AG04449 (cell line): ENCODE data around the gene ADCY7.
"Not testable (repeated sequence)": the region's sequence is repeated elsewhere in the genome, so short reads cannot be mapped to it uniquely, and the experiment has no call there.

Experiments used
- CTCF ChIA-PET: fragments of 350-600 bp; formaldehyde crosslinking; extraction: SDS; loops from one replicate; lab custom pipeline; 2021; ENCODE audit warnings: antibody characterized with exemption; lab: Yijun Ruan, JAX
- POLR2A ChIA-PET: fragments of 400-600, 350-600 bp; formaldehyde crosslinking; extraction: SDS; loops from one replicate; lab custom pipeline; 2020; ENCODE audit warnings: antibody characterized with exemption, inconsistent platforms; lab: Yijun Ruan, JAX
- DNase-seq: peaks from one replicate; pipeline ENCODE4 v3.0.0-alpha.2; 2010; ENCODE audit warnings: low read depth, low spot score
- H3K4me3 ChIP-seq: 2 replicates; pipeline ENCODE4 v1.5.1; 2011; ENCODE audit warnings: low read depth, mild to moderate bottlenecking, control low read depth, low read length
- TF ChIP-seq, protein P1 (sequence below): IDR thresholded peaks from one replicate; pipeline ENCODE4 v1.5.1; 2011; ENCODE audit warnings: mild to moderate bottlenecking, moderate library complexity, low read length, control low read depth, inconsistent platforms; ENCODE audit not compliant: insufficient read depth; ENCODE audit errors: missing control alignments

ADCY7 gene

DNA sequence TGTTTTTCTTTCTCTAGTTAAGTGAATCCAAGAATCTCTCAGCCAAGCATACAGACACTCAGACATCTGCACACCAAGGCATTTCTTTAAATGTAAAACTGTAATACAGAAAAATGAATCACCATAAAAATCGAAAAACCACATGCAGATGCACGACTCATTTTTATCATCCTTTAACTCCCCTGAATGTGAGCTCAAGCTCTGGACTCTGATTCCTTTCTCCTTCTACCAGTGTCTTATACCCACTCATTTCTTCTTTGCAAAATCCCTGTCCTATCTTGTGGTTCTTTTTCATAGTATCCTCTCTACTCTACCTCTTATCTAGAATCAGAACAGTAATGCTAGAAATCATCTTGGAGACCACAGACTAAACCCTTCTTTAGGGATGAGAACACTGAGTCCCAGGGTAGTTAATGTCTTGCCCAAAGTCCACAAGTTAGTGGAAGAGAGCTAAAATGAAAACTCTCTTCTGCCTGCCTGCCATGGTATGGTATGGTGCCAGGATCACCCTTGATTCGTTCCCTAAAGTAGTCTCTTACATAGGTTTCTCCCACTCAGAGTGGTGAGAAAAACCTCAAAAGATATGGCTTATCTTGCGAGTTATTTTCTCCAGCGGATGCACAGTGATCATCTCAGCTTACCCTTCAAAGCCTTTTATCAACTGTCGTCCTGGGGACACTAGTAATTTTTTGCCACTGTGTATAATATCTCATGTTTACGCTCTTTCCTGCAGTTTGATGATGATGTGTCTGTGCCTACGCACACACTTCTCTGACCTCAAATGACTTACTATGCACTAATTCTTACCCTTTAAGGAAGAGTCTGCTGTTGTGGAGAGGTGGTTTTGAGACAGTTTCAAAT, 72.2 kb downstream of the ADCY7 start:
- no peak overlapping the region for H3K4me3 ChIP-seq
- TF ChIP-seq, protein P1, sequence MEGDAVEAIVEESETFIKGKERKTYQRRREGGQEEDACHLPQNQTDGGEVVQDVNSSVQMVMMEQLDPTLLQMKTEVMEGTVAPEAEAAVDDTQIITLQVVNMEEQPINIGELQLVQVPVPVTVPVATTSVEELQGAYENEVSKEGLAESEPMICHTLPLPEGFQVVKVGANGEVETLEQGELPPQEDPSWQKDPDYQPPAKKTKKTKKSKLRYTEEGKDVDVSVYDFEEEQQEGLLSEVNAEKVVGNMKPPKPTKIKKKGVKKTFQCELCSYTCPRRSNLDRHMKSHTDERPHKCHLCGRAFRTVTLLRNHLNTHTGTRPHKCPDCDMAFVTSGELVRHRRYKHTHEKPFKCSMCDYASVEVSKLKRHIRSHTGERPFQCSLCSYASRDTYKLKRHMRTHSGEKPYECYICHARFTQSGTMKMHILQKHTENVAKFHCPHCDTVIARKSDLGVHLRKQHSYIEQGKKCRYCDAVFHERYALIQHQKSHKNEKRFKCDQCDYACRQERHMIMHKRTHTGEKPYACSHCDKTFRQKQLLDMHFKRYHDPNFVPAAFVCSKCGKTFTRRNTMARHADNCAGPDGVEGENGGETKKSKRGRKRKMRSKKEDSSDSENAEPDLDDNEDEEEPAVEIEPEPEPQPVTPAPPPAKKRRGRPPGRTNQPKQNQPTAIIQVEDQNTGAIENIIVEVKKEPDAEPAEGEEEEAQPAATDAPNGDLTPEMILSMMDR = no peak
- ChIA-PET POLR2A (interaction anchor here (0.6 kb wide), 1 partner anchor 262 kb away, joined by 4 read pairs; no protein-coding TSS in a partner anchor), CTCF (interaction anchor here (0.8 to 2.2 kb wide), 6 partner anchors 9 to 330 kb away, joined by 3 to 11 read pairs (median 4); no protein-coding TSS in a partner anchor)
- no peak for DNase-seq

DNA sequence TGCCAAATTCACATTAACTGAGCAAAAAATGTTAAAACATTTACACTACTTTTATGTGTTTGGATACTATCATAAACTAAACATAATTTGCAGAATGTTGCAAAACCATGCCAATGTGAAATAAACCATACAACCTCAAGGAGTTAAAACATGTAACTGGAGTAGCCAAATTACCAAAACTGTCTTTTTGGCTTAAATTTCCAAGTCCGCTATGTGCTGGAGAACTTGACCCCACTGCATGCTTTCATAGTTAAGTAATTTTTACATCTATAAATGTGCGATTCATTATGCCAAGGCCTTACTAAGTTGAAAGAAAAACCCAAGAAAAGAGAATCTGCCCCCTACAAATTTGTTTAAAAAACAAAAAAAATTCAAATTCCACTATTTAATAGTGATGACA, 74.2 kb downstream of the ADCY7 start:
- ChIA-PET POLR2A (no interaction called here), CTCF (interaction anchor here (1.2 to 2.0 kb wide), 4 partner anchors 14 to 315 kb away, joined by 4 to 9 read pairs (median 6); partner anchors contain the start of gene CNEP1R1)
- TF ChIP-seq, protein P1 = no peak

DNA sequence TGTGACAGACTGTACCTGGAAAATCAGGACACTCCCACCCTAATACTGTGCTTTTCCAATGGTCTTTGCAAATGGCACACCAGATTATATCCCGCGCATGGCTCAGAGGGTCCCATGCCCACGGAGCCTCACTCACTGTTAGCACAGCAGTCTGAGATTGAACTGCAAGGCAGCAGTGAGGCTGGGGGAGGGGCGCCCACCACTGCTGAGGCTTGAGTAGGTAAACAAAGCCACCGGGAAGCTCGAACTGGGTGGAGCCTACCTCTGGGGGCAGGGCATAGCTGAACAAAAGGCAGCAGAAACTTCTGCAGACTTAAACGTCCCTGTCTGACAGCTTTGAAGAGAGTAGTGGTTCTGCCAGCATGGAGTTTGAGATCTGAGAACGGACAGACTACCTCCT, 77.2 kb downstream of the ADCY7 start:
- CTCF ChIA-PET = interaction anchor here (0.9 to 3.1 kb wide), 3 partner anchors 11 to 321 kb away, joined by 3 to 18 read pairs (median 4); partner anchors contain the start of gene CNEP1R1
- not testable (repeated sequence) for DNase-seq, H3K4me3 ChIP-seq
- POLR2A ChIA-PET = interaction anchor here (0.6 kb wide), 1 partner anchor 78 kb away, joined by 3 read pairs; no protein-coding TSS in a partner anchor

More for the DNA sequence above, 74.2 kb downstream of the ADCY7 start:
- no peak for DNase-seq
- no peak overlapping the region for H3K4me3 ChIP-seq

GRCh38 chr16:50345210-50345609, 78.9 kb downstream of the ADCY7 start:
- DNase-seq, POLR2A ChIA-PET, H3K4me3 ChIP-seq: not testable (repeated sequence)
- CTCF ChIA-PET = interaction anchor here (1.1 kb wide), 1 partner anchor 15 kb away, joined by 3 read pairs; no protein-coding TSS in a partner anchor

GRCh38 chr16:50351116-50351515, 84.8 kb downstream of the ADCY7 start:
- CTCF ChIA-PET = interaction anchor here (1.0 to 5.1 kb wide), 5 partner anchors 10 to 326 kb away, joined by 3 to 15 read pairs (median 5); partner anchors contain the start of gene CNEP1R1
- POLR2A ChIA-PET = no interaction called here
- no peak overlapping the region for H3K4me3 ChIP-seq
- TF ChIP-seq, protein P1 = no peak
- DNase-seq = no peak

- ChIA-PET POLR2A (no interaction called here), CTCF (interaction anchor here (0.8 to 5.1 kb wide), 7 partner anchors 9 to 327 kb away, joined by 3 to 15 read pairs (median 4); partner anchors contain the start of gene CNEP1R1)
- H3K4me3 ChIP-seq = no peak overlapping the region
- TF ChIP-seq, protein P1 = no peak
- DNase-seq = no peak
Measured at GRCh38 chr16:50351952-50352351, 85.6 kb downstream of the ADCY7 start.

- CTCF ChIA-PET = interaction anchor here (0.7 to 11.2 kb wide), 32 partner anchors 10 to 452 kb away, joined by 3 to 111 read pairs (median 6); partner anchors contain the start of genes CNEP1R1 and HEATR3
- POLR2A ChIA-PET = no interaction called here
Measured at GRCh38 chr16:50354082-50354481, 87.7 kb downstream of the ADCY7 start.

More at GRCh38 chr16:50354082-50354481, 87.7 kb downstream of the ADCY7 start:
- TF ChIP-seq, protein P1 = no peak
- H3K4me3 ChIP-seq = no peak overlapping the region
- no peak for DNase-seq
